Cerebellar cortex (tissue), 1 donor: ENCODE results near the gene TIMM8A.

ENCODE experiments used
- DNase-seq: peaks from one replicate; pipeline ENCODE4 v3.0.0-alpha.2; 2015; ENCODE audit warnings: low spot score

The TIMM8A gene

GRCh38 chrX:101348452-101349192 is at the start of gene TIMM8A:
Gene TIMM8A (minus strand): TSS chrX:101348742. CDS start chrX:101348664, 78 bp downstream.
- DNase-seq, result peak; percentile 70

GRCh38 chrX:101397779-101398178 is 49.2 kb upstream of the TIMM8A start:
- DNase-seq, result peak; percentile 45

- no peak for DNase-seq
Observed at GRCh38 chrX:101395789-101396188, 47.2 kb upstream of the TIMM8A start.

GRCh38 chrX:101394372-101394771 is 45.8 kb upstream of the TIMM8A start:
- DNase-seq, result no peak

GRCh38 chrX:101393530-101394305 is 45.2 kb upstream of the TIMM8A start:
- DNase-seq, result no peak

GRCh38 chrX:101391831-101392230 is 43.3 kb upstream of the TIMM8A start:
- no peak for DNase-seq

GRCh38 chrX:101390664-101391525 is 42.4 kb upstream of the TIMM8A start, which contains the start of gene RPL36A:
Gene RPL36A (plus strand): TSS chrX:101391011. CDS start chrX:101391044, 33 bp downstream.
- peak; percentile 90 for DNase-seq

GRCh38 chrX:101388604-101389003 is 40.1 kb upstream of the TIMM8A start:
- no peak for DNase-seq

- DNase-seq, result no peak
Observed at GRCh38 chrX:101386542-101386885, 38.0 kb upstream of the TIMM8A start.

- DNase-seq, result no peak
Observed at GRCh38 chrX:101385795-101386541, 37.4 kb upstream of the TIMM8A start, which contains the start of gene BTK. Gene BTK (minus strand): TSS chrX:101386191. CDS start chrX:101375284, 10,907 bp downstream.

GRCh38 chrX:101385026-101385684 is 36.6 kb upstream of the TIMM8A start:
- DNase-seq, result no peak

- DNase-seq, result no peak
Observed at GRCh38 chrX:101383679-101384205, 35.2 kb upstream of the TIMM8A start.

- no peak for DNase-seq
Observed at GRCh38 chrX:101377547-101377946, 29.0 kb upstream of the TIMM8A start.

- no peak for DNase-seq
Observed at GRCh38 chrX:101370888-101371504, 22.5 kb upstream of the TIMM8A start.

- no peak for DNase-seq
Observed at GRCh38 chrX:101369687-101370086, 21.1 kb upstream of the TIMM8A start.

GRCh38 chrX:101368800-101369199 is 20.3 kb upstream of the TIMM8A start:
- DNase-seq, result no peak

- no peak for DNase-seq
Observed at GRCh38 chrX:101365301-101365795, 16.8 kb upstream of the TIMM8A start.

GRCh38 chrX:101362757-101363156 is 14.2 kb upstream of the TIMM8A start:
- DNase-seq, result no peak

GRCh38 chrX:101362116-101362515 is 13.6 kb upstream of the TIMM8A start:
- DNase-seq, result no peak

GRCh38 chrX:101360390-101360789 is 11.8 kb upstream of the TIMM8A start:
- DNase-seq, result no peak
